CD4-positive, alpha-beta T cell treated with Interferon alpha-2 for 1 hour (primary cell): Measurements from ENCODE around the gene LDLRAD3.

Experiments
- DNase-seq, 2 donors: peaks; one replicate each; pipeline ENCODE4 v3.0.0-alpha.2; 2020 to 2022

LDLRAD3 gene

GRCh38 chr11:36051235-36052144, 107.6 kb downstream of the LDLRAD3 start:
- no peak for DNase-seq

DNA sequence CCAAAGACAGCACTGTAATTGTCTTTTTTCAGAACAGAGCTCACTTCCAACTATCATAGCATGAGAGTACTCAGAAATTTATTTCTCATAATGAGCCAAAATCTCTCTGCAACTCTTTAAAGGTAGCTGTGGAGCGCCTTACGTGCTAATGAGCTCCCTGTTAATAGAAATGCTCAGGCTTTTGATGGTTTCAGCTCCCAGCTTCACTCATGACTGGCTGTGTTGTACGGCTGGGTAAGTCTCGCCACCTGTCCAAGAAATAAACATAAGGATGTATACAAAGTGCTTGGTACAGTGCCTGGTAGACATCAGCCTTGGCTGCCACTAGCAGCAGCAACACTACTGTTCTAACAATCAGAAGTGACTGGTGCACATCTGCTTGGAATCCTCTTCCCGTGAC, 109.4 kb downstream of the LDLRAD3 start:
- no peak for DNase-seq

- no peak for DNase-seq
These were observed 110.0 kb downstream of the LDLRAD3 start for GRCh38 chr11:36053862-36054261.

GRCh38 chr11:36054628-36055027, 110.8 kb downstream of the LDLRAD3 start:
- no peak for DNase-seq

GRCh38 chr11:36056160-36056751, 112.4 kb downstream of the LDLRAD3 start:
- DNase-seq = no peak

- DNase-seq = no peak
These were observed 113.6 kb downstream of the LDLRAD3 start for GRCh38 chr11:36057379-36058042.

- no peak for DNase-seq
These were observed 115.8 kb downstream of the LDLRAD3 start for GRCh38 chr11:36059660-36060059.

DNA sequence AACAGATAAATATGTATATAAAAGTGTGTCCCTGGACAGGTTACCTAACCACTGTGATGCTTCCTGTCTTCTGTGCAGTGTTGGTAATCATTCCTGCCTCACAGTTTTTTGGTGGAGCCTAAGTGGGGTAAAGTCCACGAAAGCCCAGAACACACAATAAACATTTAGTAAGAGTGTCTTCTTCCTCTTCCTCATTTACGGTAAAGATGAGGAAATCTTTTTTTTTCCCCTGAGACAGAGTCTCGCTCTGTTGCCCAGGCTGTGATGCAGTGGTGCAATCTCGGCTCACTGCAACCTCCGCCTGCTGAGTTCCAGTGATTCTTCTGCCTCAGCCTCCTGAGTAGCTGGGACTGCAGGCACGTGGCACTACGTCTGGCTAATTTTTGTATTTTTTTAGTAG, 117.1 kb downstream of the LDLRAD3 start:
- DNase-seq = peak in 1 of 2 donors; percentile 12

GRCh38 chr11:36061471-36061870, 117.6 kb downstream of the LDLRAD3 start:
- DNase-seq = no peak

DNA sequence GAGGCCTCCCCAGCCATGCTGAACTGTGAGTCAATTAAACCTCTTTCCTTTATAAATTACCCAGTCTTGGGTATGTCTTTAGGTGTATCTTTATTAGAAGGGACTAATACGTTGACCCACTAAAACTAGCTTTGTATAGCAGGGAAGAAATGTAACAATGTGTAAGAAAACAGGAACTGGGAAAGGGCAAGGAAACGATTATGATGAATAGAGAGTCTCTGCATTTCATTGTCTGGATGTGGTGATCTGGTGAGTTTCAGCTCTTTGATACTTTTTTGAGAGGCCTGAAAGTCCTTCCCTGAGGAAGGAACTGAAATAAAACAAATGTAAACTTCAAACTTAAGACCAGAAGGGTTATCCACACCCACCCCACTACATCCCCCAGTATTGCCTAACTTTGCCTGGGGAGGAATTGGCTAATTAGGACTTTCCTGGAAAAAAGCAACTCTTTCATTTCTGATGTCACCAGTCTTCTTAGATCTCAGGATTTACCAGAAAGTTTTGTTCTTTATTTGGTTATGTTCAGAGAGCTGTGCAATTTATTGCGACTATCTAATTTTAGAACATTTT, 119.0 kb downstream of the LDLRAD3 start:
- DNase-seq = no peak

GRCh38 chr11:36065436-36065835, 121.6 kb downstream of the LDLRAD3 start:
- DNase-seq = no peak

GRCh38 chr11:36066891-36067290, 123.0 kb downstream of the LDLRAD3 start:
- DNase-seq = no peak

GRCh38 chr11:36069576-36070212, 125.8 kb downstream of the LDLRAD3 start:
- no peak for DNase-seq

GRCh38 chr11:36070213-36070953, 126.5 kb downstream of the LDLRAD3 start:
- no peak for DNase-seq

DNA sequence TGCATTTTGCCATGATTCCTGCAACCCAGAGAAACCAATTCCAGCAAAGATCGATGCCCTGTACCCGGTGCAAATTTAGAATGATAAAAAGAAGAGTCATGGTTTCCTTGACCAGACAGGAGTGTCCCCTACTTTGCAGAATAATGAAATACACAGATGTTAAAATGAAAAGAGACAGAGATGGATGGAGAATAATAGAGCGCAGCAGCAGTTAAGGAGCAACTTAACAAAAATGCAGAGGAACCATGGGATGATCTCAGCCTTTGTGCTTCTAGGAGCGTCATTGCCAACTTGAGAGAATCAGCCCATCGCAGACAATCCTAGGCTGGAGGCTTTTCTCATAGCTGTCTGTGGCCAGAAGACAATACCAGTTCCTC, 127.1 kb downstream of the LDLRAD3 start:
- DNase-seq = no peak

DNA sequence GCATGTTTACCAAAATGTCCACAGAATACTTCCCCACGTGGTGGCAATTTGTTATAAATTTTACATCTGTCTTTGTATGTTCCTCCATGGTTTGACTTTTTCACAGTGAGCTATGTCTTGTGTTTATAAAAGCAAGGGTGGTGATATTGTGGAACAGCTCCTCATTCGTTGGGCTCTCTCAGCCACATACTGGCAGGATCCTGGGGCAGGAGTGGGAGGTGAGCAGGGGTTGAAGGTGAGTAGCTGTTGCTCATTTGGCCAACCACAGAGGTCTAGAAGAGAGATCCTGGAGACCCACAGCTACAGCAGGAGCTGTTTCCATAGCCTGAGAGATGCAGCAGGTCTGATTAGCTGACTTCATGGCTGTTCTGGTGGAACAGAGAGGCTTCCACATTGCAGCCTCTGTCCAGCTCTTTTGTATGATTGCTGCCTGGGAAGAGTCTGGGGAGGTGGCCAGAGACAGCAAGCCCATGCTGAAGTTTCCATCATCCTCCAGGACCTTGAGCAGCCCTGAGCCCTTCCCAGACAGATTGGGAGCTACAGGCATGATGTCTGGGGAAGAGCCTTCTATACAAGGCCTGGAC, 128.1 kb downstream of the LDLRAD3 start:
- DNase-seq = no peak

DNA sequence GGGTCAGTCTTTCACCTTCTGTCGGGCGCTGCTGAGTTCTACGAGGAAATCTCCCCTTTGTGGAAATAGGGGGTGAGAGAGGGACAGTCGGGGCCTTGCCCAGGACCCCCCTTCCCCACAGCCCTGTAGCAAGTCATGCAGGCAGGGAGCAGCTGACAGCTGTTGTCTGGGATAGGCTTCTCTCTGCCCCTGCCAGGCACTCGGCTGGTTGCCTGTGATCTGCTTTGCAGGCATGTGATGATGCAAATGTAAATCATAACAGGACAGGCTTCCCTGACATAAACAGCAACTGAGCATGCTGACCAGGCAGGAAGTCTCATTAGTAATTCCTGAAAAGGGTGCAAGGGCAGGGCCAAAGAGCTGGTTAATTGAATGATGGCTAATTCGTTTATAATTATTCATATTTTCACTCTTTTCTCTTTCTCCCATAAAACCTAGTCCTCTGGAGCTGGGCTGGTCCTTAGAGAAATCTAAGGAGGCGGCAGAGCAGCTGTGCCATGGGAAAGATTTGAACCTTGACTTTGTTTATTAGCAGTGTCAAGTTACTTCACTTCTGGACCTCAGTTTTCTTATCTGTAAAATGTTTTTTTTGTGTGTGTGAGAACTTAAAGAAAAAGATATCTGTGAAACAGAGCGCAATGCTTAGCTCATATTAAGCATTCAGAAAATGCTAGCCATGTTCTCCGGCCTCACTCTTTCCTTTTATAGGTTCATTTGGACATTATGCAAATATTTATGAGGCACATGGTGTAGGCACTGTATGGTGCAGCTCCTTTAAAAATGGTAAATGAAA, 129.7 kb downstream of the LDLRAD3 start:
- no peak for DNase-seq

GRCh38 chr11:36074941-36075431, 131.1 kb downstream of the LDLRAD3 start:
- no peak for DNase-seq

DNA sequence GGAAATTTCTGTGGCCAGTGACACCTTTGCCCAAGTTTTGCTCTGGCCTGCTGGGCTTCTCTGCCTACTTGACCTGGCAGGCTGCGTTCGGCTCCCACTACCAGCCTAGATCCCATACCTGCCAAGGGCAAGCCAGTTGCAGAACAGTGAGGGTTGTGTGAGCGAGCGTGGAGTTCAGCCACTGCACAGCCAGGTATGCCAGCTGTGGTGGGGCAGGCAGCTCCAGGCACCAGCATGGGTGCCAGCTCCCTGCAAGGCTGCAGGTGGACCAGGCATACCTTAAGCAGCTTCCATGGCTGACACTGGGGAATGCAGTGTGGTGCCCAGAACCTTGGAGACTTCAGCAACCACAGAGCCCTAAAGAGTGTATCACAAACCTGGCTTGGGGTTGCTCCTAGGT, 133.5 kb downstream of the LDLRAD3 start:
- DNase-seq = no peak

GRCh38 chr11:36077886-36078685, 134.2 kb downstream of the LDLRAD3 start:
- no peak for DNase-seq
